Heart right ventricle (tissue), 16 donors: ENCODE results near the gene FZD2. TPM values are rescaled to one million over a fixed set of nuclear protein-coding genes. Genes with fewer than 3 reads are reported as not detected.

Experiments used
- ATAC-seq, 8 donors: fragments of 200-7000 bp; cut with Tn5 transposase; one replicate each; pipeline ENCODE4 v1.9.1; 2020; ENCODE audit warnings: mild to moderate bottlenecking in 8 of 8, moderate library complexity in 8 of 8, moderate number of reproducible peaks in 1 of 8
- DNase-seq, 2 donors: peaks; one replicate each; pipeline ENCODE4 v3.0.0-alpha.2; 2020
- H3K27ac ChIP-seq, 10 donors: fragments of 200-600 bp; sonication (generic) in 2 of 10; one replicate each; pipeline versions ENCODE4 v1.5.0 to v1.8.0; 2020 to 2022; ENCODE audit warnings: mild to moderate bottlenecking in 3 of 10
- H3K27me3 ChIP-seq, 7 donors: fragments of 200-600 bp; one replicate each; pipeline ENCODE4 v1.8.0; 2021 to 2022; ENCODE audit warnings: mild to moderate bottlenecking in 2 of 7
- H3K36me3 ChIP-seq, 9 donors: fragments of 200-600 bp; sonication (generic) in 1 of 9; one replicate each; pipeline versions ENCODE4 v1.5.0 to v1.8.0; 2020 to 2022; ENCODE audit warnings: mild to moderate bottlenecking in 2 of 9
- H3K4me1 ChIP-seq, 9 donors: fragments of 200-600 bp; sonication (generic) in 1 of 9; one replicate each; pipeline versions ENCODE4 v1.5.0 to v1.8.0; 2020 to 2022; ENCODE audit warnings: mild to moderate bottlenecking in 4 of 9
- H3K4me3 ChIP-seq, 10 donors: fragments of 200-600 bp; sonication (generic) in 2 of 10; one replicate each; pipeline versions ENCODE4 v1.5.0 to v1.8.0; 2020 to 2022; ENCODE audit warnings: mild to moderate bottlenecking in 7 of 10, moderate library complexity in 2 of 10
- H3K9me3 ChIP-seq, 11 donors: fragments of 200-600 bp in 10 of 11; sonication (generic) in 2 of 11; one replicate each; pipeline versions ENCODE4 v1.5.0 to v1.8.0; 2013 to 2022; ENCODE audit warnings: mild to moderate bottlenecking in 2 of 11, control low read depth in 1 of 11, moderate library complexity in 1 of 11
- WGBS, 2 donors: extraction: QIAGEN DNeasy Blood & Tissue Kit; methylation state at CpG; one replicate each; pipeline ENCODE4 v1.1.7; 2013; ENCODE audit warnings: inconsistent platforms in 1 of 2; 5-methylcytosine and 5-hydroxymethylcytosine counted together
- intact Hi-C, 10 donors: fragments of 100-400 bp; cut with DNase I; formaldehyde crosslinking; loops; one replicate each; pipeline versions ENCODE4 v1.11.1 to v1.14.2; 2022
- polyA plus RNA-seq, 2 donors: library from polyadenylated mRNA; stranded (reverse); fragments of 200-250 nt; gene quantifications; one replicate each; pipeline ENCODE4 v1.2.3, GENCODE V29; 2013
- total RNA-seq, 10 donors: library from RNA; stranded (reverse); fragmentation: NEBNext Ultra II Directional in 3 of 10; extraction: Animal tissue kit (Norgen Biotek cat#: 25700) in 3 of 10; gene quantifications; one replicate each; pipeline versions ENCODE4 v1.2.1 to v1.2.4, GENCODE V29; 2021 to 2023
- TF ChIP-seq, protein P1 (sequence below), 9 donors: fragments of 200-600 bp; sonication (generic) in 2 of 9; IDR thresholded peaks; one replicate each; pipeline versions ENCODE4 v1.5.0 to v1.8.0; 2021 to 2022; ENCODE audit warnings: antibody characterized with exemption in 9 of 9, mild to moderate bottlenecking in 5 of 9, moderate library complexity in 1 of 9
- donor health status: Arrhythmogenic right ventricular cardiomyopathy.
- donor health status: ischemic (EF 13 %, LVEDD 7.1; RV severe dilation, severe dysfunction).
- donor health status: healthy with polysubstance abuse.
- donor health status: DM: no; HTN: yes; CAD: no.
- donor health status: DM: no; HTN: no; CAD: no.
- donor health status: ischemic (EF 25% LVEDD 6.9; RV normal size, moderate dysfunction).
- donor health status: ischemic (EF 25% LVEDD 5.7; RV mildly dilated, moderate dysfunction).
- donor health status: healthy.
- donor health status: DM: yes; HTN: yes; CAD: no.
- donor health status: Ischemic cardiomyopathy.
- donor health status: ischemic (EF 35%, LVEDD 5.7; RV mildly dilated, moderate dysfunction).
- donor health status: nonischemic (EF 11% LVEDD 7.7; RV severe dilation, severe dysfunction).
- donor health status: DM: yes; HTN: yes; CAD: no.
- donor health status: PGD.
- donor health status: ischemic (EF 29% LVEDD 5.4; RV normal size, mild dysfunction).
- donor health status: nonischemic (EF 23%, LVEDD 6.1; RV moderate dilation, normal function).

FZD2 gene
- total and polyA plus RNA-seq, 12 donors = 0.92 to 6.9 (median 3.2) TPM

DNA sequence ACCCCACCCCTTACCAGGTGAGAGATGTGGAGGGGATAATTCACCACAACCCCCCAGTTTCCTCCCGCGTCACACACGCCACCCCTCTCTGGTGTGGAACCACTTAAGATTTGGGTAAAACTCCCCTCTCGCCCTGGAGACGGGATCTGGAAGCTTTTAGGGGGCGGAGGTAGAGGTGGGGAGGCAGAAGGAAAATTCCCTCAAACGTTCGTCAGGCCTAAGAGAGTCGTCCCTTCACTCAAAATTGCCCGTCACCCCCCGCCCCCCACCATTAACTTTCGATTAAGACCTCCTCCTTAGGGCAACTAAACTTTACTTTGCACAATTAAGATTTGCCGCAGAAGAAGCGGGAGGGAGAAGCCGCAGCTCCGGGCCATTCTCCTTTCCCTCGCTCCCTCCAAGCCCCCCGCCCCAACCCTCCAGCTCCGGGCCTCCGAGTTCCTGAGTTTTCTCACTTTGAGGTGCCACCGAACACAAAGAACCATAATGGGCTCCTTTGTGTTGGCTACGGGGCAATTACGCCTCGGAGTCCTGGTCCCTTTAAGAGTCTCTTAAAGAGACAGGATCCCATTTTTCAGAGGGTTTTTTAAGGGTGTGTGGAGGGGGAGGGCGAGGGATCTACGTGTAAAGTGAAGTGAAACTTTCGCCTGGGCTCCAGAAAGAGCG lies 985 bp upstream of the FZD2 start:
- H3K27me3 ChIP-seq = peaks cover 0 to 48% (median 18%) of the 10 kb centered on the region in 7 donors
- TF ChIP-seq, protein P1, sequence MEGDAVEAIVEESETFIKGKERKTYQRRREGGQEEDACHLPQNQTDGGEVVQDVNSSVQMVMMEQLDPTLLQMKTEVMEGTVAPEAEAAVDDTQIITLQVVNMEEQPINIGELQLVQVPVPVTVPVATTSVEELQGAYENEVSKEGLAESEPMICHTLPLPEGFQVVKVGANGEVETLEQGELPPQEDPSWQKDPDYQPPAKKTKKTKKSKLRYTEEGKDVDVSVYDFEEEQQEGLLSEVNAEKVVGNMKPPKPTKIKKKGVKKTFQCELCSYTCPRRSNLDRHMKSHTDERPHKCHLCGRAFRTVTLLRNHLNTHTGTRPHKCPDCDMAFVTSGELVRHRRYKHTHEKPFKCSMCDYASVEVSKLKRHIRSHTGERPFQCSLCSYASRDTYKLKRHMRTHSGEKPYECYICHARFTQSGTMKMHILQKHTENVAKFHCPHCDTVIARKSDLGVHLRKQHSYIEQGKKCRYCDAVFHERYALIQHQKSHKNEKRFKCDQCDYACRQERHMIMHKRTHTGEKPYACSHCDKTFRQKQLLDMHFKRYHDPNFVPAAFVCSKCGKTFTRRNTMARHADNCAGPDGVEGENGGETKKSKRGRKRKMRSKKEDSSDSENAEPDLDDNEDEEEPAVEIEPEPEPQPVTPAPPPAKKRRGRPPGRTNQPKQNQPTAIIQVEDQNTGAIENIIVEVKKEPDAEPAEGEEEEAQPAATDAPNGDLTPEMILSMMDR (IDR thresholded peaks at IDR 0.05) = no peak
- WGBS, 2 donors = 1 to 2% methylated on average over 28 of the region's 28 CpGs
- DNase-seq (peak; percentile 18 to 29), ATAC-seq (peak; percentile 48 to 89 (median 74))
- peaks cover 0 to 32% (median 12%) of the 10 kb centered on the region in 9 donors for H3K4me1 ChIP-seq
- H3K27ac ChIP-seq = peak overlapping the region; percentile 22 to 88 (median 75)
- no peaks in the 10 kb centered on the region for H3K9me3 ChIP-seq
- peak overlapping the region; percentile 22 to 69 (median 64) for H3K4me3 ChIP-seq
- no peaks in the 10 kb centered on the region for H3K36me3 ChIP-seq
- intact Hi-C loops = loop anchor here in 1 of 10 donors (5.0 kb wide), 1 partner anchor 71 kb away; no protein-coding TSS in a partner anchor

DNA sequence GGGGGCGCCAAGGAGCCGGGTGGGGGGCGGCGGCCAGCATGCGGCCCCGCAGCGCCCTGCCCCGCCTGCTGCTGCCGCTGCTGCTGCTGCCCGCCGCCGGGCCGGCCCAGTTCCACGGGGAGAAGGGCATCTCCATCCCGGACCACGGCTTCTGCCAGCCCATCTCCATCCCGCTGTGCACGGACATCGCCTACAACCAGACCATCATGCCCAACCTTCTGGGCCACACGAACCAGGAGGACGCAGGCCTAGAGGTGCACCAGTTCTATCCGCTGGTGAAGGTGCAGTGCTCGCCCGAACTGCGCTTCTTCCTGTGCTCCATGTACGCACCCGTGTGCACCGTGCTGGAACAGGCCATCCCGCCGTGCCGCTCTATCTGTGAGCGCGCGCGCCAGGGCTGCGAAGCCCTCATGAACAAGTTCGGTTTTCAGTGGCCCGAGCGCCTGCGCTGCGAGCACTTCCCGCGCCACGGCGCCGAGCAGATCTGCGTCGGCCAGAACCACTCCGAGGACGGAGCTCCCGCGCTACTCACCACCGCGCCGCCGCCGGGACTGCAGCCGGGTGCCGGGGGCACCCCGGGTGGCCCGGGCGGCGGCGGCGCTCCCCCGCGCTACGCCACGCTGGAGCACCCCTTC lies 484 bp downstream of the FZD2 start:
- H3K27ac ChIP-seq = peak overlapping the region in 6 of 10 donors; percentile 47 to 88 (median 82)
- H3K27me3 ChIP-seq = peaks cover 0 to 48% (median 18%) of the 10 kb centered on the region in 7 donors

DNA sequence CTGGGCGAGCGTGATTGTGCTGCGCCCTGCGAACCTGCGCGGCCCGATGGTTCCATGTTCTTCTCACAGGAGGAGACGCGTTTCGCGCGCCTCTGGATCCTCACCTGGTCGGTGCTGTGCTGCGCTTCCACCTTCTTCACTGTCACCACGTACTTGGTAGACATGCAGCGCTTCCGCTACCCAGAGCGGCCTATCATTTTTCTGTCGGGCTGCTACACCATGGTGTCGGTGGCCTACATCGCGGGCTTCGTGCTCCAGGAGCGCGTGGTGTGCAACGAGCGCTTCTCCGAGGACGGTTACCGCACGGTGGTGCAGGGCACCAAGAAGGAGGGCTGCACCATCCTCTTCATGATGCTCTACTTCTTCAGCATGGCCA lies 1.0 kb downstream of the FZD2 start:
- H3K4me3 ChIP-seq = peak overlapping the region in 9 of 10 donors; percentile 55 to 69 (median 66)
- TF ChIP-seq, protein P1 (IDR thresholded peaks at IDR 0.05) = no peak
- H3K4me1 ChIP-seq = peaks cover 0 to 32% (median 12%) of the 10 kb centered on the region in 9 donors
- ATAC-seq (no peak), DNase-seq (no peak)
- H3K27ac ChIP-seq = peak overlapping the region in 2 of 10 donors; percentile 79 to 86
- 37 to 38% methylated on average over 31 of the region's 31 CpGs for WGBS, 2 donors
- intact Hi-C loops = loop anchor here in 1 of 10 donors (5.0 kb wide), 1 partner anchor 69 kb away; no protein-coding TSS in a partner anchor
- no peaks in the 10 kb centered on the region for H3K9me3 ChIP-seq
- H3K27me3 ChIP-seq = peaks cover 0 to 48% (median 18%) of the 10 kb centered on the region in 7 donors
- no peaks in the 10 kb centered on the region for H3K36me3 ChIP-seq

More for the DNA sequence above, 484 bp downstream of the FZD2 start:
- H3K4me1 ChIP-seq = peaks cover 0 to 32% (median 12%) of the 10 kb centered on the region in 9 donors
- WGBS, 2 donors = 1 to 2% methylated on average over 57 to 69 of the region's 69 CpGs
- intact Hi-C loops = loop anchor here in 1 of 10 donors (5.0 kb wide), 1 partner anchor 70 kb away; no protein-coding TSS in a partner anchor
- TF ChIP-seq, protein P1 (IDR thresholded peaks at IDR 0.05) = no peak
- DNase-seq = peak; percentile 13 to 48
- peak in 6 of 8 donors; percentile 1 to 45 (median 19) for ATAC-seq
- peak overlapping the region; percentile 22 to 69 (median 64) for H3K4me3 ChIP-seq
- no peaks in the 10 kb centered on the region for H3K9me3 ChIP-seq
- H3K36me3 ChIP-seq = no peaks in the 10 kb centered on the region
